NCI-H1417 treated with DMSO at 0.1 percent for 48 hours (cell line): Measurements from ENCODE around the gene CDC20.
"Not testable (repeated sequence)": the region's sequence is repeated elsewhere in the genome, so short reads cannot be mapped to it uniquely, and the experiment has no call there.

Source experiments
- DNase-seq: peaks from one replicate; lab custom pipeline; 2025; lab: John Stamatoyannopoulos, UW

Gene CDC20

DNA sequence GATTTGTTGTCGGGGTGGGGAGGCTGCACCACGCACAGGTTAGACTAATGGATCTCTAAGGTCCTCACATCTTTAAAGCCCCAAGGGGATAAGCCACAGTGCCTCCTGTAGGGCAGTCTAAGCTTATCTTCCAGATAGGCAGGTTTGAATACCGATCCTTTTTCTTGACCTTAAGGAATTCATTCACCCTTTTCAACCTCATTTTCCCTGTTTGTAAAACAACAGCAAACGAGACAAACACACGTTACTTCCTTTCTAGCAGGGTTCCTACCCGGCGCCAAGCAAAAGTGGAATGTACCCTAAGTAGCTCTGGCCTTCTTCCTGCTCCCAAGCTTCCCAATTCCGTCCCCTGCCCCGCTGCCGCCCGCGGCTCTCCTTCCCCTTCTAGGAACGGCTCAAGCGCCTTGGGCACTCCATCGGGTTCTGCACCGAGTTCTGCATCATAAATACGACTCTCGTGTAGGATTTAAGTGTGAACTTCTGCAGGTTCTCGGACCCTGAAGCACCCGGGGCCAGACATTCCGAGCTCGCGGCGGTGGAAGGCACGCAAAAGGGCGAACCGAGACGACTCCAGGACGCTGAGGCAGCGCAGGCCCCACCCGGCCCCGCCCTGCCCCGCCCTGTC, 548 bp upstream of the CDC20 start:
- DNase-seq, result no peak

DNA sequence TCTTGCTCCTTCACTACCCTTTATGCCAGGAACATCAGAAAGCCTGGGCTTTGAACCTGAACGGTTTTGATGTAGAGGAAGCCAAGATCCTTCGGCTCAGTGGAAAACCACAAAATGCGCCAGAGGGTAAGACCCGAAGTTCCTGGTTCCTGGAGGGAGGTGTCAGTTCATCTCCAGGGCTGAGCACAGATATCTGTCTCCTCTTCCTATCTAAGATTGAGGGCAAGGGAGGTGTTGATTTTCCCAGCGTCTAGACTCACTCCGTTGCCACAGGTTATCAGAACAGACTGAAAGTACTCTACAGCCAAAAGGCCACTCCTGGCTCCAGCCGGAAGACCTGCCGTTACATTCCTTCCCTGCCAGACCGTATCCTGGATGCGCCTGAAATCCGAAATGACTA, 915 bp downstream of the CDC20 start:
- DNase-seq, result no peak

DNA sequence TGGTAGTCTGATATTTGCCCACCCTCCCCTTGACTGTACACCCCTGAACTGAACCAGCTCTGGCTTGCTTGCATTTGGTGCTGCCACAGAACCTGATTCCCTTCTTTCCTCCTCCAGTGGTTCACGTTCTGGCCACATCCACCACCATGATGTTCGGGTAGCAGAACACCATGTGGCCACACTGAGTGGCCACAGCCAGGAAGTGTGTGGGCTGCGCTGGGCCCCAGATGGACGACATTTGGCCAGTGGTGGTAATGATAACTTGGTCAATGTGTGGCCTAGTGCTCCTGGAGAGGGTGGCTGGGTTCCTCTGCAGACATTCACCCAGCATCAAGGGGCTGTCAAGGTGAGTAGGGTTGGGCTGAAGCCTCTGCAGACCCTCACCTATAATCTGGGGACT, 1.8 kb downstream of the CDC20 start:
- DNase-seq, result no peak

DNA sequence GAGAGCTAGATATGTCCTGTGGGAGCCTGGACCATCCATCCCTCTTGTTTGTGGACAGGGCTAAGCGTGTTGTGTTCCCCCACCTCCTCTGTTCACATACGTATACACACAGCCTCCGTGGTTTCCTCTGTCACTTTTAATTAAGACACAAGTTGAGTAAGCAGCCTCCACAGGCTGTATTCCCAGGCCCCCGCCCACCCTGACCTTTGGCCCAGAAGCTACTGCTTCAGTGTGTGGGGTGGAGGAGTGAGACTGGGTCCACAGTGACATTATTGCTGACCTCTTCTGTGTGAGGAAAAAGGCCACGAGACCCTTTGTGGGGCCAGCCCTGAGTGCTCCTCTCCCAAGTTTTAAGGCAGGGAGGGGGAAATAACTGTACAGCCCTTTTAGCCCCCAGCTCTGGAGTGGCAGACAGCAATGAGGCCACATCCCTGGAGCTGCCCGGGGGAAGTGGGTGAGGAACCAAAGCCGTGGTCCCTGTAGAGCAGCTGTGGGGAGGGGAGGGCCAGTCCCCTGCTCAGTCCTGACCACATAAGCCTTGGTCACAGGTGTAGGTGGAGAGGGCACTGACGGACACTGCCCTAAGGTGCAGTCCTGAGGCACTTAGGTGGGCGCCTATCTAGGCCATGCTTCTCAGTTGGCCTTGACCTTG, 4.6 kb downstream of the CDC20 start:
- DNase-seq, result no peak

DNA sequence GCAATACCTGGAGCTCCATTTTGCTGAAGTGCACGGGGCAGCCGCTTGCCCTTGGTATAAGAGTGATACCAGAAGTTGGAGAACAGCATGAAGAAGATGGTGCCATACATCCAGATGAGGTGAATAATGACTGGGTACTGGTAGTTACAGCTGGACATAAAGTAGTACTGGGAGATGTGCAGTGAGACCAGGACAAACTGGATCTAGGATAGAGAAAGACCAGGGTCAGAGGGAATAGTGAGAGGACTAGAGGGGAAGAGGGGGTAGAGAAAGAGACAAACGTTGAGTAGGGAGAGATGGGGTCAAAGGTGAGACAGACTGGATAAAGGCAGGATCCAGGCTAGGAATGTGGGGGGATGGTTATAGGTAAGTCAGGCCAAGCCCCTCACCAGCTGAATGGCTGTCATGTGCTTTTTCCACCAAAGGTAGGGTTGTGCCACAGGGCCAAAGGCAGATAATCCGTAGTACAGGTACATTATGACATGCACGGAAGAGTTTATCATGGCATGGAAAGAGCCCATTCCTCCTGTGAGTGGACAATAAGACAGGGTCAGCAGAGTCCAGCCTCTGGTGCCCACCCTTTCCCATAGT, 5.2 kb downstream of the CDC20 start:
- DNase-seq, result no peak

DNA sequence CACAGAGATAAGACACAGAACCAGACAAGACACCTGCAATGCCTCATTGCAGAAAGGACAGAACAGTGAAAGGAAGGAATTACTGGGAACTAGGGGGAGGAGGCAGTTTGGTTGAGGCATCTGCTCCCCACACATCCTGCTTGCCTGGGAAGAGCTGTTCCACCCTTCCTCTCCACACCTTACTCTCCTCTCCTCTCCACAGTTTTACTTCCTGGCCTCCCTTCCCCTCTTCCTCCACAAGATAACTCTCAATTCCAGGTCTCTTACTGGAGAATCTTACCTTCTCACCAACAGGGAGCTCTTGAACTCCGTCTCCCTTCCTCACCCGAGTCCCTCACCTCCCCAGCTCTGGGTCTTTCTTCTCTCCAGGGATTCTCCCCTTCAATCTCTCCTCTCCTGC, 6.9 kb downstream of the CDC20 start:
- DNase-seq, result no peak

DNA sequence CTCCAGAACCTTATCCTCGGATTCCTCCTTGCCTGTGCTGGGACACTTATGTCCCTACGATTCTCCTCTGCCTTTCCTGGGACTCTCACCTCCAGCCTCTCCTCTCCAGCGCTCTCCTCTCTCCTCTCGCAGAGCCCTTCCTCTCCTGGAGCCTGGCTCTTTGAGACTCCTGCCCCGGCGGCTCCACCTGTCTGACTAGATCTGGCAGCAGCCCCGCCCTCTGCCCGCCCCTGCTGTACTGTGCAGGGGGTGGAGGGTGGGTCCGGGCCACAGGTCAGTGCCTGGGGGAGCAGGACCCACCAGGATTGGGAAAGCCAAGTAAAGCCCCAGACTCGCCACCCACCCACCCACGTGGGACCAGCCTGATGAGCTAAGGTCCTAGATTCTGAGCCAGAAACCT, 7.4 kb downstream of the CDC20 start:
- DNase-seq, result no peak

DNA sequence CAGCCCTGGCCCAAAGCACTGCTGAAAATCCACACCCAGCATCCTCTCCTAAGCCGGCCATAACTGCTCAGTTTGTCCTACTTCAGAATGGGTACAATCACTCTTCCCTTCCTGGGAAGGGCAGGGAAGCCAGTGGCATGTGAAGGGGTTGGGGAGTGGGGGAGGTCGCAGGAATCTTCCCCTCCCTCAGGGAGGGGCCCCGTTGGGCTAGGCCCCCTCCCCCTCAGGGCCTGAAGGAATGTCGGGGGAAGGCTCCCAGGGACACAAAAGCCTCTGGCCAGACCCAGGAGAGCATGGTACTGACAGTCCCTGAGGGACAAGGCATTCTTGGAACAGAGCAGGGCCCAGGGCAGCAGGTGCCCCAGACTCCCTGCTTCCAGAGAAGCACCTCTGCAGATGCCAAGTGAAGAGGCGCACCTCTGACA, 7.8 kb downstream of the CDC20 start:
- DNase-seq, result no peak

DNA sequence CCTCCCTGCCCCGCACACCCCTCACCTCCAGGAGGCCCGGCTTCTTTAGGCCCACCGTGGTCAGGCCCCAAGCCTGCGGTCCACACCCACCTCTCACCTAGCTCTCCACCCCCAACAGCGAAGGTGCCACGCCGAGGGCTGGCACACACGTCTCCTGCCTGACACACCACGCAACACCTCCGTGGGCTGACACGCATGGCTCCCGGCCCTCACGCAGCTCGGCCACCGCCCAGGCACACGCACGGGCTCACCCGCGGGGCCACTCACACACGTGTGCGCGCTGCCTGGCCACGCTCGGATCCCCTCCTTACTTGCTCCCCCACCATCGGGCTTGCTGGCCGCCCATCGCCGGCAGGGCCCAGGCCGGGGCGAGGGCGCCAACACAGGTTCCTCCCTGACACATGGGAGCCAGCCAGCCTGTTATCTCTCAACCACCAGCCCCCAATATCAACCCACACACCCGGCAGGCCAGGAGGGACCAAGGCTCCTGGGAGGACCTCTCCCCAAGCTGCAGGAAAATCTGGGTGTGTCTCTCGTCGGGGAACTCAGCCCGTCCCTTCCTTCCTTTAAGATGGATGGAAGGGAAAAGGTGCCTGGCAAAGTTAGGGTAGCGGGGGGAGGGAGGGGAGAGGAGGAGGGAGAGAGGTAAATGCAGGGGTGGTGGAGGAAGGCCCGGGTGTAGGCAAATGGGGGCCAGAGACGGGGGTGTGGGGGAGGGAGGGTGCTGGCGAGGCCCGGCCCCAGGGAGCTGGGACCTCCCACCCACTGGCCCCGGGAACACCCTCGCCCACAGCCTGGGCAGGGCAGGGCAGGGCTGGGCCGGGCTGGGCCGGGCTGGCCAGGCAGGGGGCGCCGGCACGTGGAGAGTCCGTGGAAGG, 8.5 kb downstream of the CDC20 start:
- DNase-seq, result no peak

DNA sequence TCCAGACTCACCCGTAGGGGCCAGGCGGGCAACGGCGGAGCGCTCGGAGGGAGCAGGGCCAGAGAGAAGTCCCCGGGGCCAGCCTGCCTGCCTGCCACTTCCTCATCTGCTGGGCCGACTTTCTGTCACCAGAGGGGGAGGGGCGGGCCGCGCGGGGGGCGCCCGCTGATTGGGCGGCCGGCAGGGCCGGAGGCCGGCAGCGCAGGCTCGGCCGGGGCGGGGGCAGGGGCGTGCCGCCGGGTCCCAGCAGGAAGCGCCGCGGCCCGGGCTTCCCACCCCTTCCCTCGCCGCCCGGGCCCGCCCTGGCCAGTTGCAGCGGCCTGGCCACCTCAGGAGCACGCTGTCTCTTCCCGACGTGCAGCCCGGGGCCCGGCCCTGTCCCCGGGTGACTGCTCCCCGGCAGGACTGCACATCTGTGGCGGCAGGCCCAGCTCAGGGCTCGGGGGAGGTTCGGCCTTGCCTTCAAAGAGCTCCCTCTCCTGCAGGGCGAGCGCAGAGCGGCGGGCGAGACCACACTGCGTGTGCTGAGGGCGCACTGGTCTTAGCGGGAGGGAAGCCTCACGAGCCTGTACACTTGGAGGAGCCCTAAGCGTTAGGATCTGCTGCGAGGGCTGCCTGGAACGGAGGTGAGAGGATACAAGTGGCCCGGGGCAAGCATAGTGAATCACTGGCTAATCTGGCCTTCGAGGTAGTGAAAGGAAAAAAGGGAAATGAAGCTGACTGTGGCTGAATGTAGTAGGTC, 9.3 kb downstream of the CDC20 start, which contains the start of gene ELOVL1:
Gene ELOVL1 (minus strand): TSS at position 108 of the 742 bp plus-strand sequence. CDS start 2,402 bp downstream, outside the sequence.
- peak; percentile 72 for DNase-seq

DNA sequence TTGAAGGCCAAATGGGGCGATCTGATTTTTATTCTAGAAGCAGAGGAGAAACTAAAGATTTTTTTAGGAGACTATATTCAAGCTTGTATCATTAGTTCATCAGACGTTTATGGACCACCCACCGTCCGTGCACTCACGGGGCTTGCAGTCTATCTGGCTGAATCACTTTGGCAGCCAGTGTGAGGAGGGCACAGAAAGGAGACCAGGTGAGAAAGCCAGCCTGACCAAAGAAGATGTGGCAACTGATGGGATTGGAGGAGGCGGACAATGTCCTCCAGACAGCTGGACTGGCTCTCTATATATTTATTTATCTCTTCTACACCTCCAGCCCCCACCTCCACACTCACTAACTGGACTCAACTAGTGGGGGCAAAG, 9.9 kb downstream of the CDC20 start:
- no peak for DNase-seq

DNA sequence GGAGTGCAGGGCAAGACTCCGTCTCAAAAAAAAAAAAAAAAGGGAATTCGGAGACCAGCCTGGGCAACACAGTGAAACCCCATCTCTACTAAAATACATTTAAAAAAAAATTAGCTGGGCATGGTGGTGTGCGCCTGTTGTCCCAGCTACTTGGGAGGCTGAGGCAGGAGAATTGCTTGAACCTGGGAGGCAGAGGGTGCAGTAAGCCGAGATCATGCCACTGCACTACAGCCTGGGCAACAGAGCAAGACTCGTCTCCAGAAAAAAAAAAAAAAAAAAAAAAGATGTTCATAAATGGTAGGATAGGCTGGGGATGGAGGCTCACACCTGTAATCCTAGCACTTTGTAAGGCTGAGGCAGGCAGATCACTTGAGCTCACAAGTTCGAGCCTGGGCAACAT, 11.0 kb downstream of the CDC20 start:
- DNase-seq, result not testable (repeated sequence)

DNA sequence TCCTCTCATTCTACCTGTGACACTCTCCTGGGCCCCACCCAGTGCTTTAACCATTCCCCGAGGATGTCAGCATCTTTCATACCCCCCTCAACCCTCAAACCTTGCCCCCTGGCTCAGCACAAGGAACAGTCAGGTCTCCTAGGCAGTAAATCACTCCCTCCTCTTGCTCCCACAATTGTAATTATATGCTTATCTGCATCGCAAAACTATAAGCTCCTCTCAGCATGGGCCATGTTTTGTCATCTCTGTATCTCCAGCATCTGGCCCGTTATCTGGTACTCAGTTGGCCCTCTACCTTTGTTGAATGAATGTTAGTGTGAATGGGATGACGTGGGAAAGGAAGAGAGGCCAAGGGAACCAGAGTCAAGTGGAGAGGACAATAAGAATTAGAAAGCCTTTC, 11.8 kb downstream of the CDC20 start:
- no peak for DNase-seq

DNA sequence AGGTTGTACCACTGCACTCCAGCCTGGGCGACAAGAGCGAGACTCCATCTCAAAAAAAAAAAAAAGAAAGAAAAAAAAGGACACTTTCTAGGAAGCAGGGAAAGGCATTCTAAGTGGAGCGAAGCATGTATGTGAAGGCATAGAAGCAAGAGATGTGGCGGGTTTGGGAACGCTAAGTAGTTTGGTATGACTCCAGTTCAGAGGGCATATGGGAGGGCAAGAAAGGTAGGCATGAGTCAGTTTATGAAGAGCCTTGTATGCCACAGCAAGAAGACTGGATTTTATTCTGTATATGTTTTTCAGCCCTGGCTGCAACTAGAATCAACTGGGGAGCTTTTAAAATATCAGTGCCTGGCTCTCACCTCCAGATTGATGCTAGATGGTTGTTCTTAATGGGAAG, 13.4 kb downstream of the CDC20 start:
- DNase-seq, result no peak

DNA sequence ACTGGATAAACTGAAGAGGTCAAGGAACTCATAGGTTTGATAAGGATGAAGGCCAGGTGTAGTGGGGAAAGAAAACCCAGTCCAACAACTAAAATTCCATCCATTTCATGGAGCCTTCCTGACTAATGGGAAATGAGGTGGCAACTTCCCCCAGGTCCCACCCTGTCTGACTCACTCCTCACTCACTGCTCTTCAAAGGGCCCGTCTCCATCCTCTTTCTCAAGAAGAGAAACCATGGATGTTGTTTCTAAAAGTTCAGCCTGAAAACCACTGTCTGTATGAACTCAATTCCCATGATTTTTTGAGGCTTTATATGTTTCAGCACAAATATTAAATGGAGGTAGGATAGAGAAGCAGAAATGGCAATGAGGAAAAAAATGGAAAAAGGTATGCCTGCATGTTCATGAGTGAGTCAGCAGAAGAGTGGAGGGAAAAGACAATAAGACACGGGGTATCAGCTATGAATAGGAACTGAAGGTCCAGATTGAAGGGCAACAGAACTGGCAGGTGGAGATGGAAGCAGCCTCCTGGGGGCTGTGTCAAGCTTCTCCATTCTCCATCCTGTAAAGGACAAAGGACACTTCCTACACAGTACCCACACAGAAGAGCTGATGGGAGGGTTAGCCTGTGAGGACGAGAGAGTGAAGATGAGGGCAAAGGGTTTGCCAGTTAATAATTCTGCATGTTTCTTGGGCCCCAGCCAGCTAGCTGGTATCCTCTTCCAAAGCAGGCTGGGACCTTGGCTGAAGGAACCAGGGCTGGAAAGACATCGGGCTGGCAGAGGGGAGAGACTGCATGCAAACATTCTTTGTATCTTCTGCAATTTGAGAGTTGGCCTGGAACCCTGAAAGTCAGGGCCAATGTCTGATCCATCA, 14.5 kb downstream of the CDC20 start:
- DNase-seq, result no peak

DNA sequence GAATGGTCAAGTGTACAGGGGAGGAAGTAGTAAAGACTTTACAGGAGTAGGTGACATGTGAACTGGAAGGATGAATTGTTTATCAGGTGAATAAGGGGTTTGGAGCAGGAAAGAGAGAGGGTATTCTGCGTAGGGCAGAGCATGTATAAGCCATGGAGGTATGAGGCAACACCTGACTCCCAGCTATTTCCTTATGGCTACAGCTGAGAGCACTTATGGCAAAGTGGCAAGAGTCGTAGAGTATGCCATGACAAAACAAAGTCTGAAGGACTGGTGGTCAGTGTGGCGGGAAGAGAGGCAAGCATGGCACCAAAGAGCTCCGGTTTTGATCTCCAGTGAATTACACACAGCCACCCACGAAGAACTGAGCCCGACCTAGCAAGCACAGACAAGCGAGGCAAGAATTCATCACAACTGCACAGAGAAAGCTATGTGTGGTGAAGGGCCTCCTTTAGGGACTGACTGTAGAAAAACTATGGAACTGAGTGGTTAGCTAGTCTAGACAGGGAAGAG, 18.0 kb downstream of the CDC20 start:
- no peak for DNase-seq

DNA sequence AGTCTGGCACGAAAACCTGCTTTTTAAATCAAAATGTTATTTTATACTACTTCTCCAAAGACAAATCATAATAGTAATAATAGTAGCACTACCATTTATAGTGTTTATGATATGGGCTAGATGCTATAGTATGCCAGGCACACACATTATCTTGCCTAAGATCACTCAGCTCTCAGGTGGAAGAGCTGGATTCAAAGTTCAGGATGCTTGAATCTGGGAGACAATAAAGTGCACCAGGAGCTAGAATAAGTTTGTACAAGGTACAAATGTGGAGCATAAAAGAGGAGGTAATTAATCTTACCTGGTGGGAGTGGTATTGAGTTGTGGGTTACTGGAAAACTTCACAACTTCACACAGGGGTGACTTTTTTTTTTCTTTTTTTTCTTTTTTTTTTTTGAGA, 19.1 kb downstream of the CDC20 start:
- no peak for DNase-seq

DNA sequence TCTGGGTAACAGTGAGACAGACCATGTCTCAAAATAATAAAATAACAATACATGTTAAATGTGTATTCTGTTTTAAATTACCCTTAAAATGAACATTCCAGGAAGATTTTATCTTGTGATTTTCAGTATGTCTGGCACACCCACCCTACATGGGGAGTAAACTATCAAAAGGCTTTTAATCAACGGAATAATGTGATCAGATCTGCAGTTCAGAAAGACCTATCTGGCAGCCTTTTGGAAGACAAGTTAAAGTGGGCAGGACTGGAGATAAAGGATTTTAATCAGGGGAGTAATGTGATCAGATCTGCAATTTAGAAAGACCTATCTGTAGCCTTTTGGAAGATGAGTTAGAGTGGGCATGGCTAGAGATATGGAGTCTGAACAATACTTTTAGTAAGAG, 20.7 kb downstream of the CDC20 start:
- no peak for DNase-seq

DNA sequence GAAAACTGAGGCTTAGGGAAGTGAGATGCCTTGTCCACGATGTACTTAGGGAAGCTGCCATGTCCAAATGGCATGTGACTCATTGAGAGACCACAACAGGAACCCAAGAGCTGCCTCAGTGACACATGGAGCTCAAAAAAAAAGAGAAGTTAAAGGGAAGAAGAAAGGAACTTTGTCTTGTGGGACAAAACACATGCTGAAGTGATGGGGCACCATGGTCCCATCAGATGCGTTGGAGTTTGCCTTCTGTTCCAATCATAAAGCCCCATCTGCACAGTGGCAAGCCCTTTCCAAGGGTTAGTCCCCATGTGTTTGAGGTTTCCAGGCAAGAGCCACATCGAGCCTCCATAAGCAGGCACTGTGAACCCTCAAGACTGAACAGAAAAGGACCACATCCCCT, 22.8 kb downstream of the CDC20 start:
- no peak for DNase-seq

DNA sequence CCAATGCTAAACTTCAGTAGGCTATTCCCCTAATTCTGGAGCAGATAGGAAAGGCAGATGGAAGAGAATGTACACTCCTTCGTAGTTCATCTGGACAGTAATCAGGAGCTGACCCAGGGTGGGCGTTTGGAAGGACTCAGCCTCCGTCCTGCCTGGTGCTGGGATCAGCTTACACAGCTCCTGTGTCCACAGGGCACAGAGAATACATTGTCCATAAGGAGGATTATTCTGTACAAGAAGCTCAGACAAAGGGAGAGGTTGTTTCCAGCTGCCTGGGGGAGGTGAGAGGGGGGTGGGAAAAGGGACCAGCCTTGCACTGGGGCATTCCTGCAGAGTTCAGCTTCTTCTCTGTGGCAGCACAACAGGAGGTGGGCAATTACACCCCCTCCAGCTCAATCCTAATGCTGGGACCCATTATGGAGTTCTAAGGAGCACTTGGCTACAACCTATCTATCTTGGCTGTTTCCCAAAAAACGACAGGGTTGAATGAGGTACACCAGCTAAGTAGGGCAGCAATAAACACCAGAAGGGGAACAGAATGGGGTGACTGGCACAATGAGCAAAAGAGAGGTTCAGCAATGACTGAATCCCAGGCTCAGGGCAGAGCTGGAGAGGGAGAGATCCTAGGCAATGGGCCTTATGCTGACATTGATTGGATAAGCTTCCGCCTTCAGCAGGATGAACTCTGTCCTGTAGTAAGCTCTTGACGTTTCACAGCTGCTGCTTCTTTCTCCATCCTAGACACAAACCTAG, 23.4 kb downstream of the CDC20 start:
- no peak for DNase-seq
